GM21360 (cell line): ENCODE data around the gene RPTOR.

ENCODE experiments used
- ATAC-seq: cut with Tn5 transposase; IDR thresholded peaks from one replicate; pipeline ENCODE4 v1.9.1; 2021; ENCODE audit warnings: mild to moderate bottlenecking, moderate library complexity; ENCODE audit not compliant: unreplicated experiment

The RPTOR gene

GRCh38 chr17:80822021-80822699 is 277.5 kb downstream of the RPTOR start:
- no peak for ATAC-seq

DNA sequence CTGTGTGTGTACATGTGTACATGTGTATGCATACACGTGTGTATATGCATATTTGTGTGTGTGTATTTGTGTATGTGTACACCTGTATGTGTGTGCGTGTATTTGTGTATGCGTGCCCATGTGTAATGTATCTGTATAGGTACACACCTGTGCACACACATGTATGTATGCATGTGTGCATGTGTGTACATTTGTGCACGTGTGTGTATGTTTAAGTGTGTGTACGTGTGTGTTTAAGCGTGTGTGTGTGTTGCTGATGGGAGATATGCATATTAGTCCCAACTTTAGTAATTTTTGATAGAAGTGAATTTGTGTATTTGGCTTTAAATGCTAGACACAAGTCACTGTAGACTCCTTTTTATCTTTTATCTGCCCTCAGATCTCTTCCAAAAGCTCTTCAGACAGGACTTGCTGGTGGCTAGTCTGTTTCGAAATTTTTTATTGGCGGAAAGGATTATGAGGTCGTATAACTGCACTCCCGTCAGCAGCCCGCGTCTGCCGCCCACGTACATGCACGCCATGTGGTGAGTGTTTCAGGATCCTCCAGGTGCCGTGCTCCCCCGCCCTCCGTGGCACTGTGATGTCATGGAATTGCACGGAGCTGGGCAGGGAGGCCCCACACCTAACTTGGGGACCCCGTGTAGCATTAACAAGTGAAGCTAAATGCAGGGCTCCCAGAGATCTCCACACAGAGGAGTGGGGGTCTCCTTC is 278.2 kb downstream of the RPTOR start:
- no peak for ATAC-seq

DNA sequence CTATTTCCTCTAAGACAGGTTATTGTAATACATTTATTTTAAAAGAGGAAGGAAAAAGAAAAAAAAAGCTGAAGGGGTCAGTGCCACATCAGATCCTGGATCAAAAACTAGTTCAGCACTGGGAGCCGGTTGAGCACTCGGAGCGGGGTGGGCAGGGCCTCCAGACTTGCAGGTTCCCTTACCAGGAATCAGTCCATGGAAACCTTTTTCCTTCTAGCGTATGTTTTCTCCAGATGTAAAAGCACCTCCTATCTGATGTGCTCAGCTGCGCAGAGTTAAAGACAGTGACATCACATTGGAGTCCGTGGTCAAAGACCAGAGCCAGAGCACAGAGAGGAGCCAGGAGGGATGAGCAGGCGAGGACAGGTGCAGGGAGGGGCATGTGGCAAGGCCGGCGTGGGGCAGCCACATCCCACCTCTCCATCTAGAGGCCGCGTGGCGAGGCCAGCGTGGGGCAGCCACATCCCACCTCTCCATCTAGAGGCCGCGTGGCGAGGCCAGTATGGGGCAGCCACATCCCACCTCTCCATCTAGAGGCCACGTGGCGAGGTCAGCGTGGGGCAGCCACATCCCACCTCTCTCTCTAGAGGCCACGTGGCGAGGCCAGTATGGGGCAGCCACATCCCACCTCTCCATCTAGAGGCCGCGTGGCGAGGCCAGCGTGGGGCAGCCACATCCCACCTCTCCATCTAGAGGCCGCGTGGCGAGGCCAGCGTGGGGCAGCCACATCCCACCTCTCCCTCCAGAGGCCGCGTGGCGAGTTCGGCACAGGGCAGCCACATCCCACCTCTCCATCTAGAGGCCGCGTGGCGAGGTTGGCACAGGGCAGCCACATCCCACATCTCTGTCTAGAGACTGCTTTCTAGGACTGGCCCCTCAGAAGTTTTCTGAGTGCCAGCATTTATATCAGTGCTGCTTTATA is 280.2 kb downstream of the RPTOR start:
- no peak for ATAC-seq

DNA sequence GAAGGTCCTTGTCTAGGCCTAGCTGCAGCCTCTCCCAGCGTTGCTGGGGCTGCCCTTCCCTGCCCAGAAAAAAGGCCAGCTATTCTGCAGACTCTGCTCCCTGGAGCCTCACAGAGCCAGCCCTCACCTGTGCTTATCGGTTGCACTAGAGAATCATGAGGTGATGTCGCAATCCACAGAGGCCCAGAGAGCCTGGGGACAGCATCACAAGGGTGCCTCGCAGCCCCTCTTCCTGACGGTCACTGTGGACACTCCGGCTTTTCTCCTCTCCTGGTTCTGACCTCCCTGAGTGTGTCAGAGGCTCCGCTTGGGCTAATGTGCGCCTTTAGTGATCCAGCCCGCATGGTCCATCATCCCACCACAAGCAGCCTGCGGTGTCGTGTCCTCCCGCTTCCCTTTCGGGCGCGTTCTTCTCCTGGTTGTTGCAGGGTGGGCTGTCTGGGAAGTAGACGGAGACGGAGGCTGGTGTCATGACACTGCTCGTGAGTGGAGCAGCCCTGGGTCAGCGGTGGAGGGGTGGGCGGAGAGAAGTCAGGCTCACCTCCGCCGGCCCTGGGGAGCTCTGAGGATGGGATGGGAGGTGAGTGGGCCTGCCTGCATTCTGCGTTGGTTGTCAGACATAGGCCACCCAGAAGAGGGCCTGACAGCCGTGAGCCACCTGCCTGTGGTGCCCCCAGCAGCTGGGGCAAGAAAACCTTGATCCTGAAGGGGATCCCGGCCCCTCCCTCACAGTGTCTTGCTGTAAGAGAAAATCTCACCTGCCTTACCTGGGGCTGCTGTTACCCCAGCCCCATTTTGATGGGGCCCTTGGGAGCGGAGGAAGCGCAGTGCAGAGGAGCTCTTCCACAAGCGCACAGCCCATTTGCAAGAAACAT is 281.1 kb downstream of the RPTOR start:
- no peak for ATAC-seq

DNA sequence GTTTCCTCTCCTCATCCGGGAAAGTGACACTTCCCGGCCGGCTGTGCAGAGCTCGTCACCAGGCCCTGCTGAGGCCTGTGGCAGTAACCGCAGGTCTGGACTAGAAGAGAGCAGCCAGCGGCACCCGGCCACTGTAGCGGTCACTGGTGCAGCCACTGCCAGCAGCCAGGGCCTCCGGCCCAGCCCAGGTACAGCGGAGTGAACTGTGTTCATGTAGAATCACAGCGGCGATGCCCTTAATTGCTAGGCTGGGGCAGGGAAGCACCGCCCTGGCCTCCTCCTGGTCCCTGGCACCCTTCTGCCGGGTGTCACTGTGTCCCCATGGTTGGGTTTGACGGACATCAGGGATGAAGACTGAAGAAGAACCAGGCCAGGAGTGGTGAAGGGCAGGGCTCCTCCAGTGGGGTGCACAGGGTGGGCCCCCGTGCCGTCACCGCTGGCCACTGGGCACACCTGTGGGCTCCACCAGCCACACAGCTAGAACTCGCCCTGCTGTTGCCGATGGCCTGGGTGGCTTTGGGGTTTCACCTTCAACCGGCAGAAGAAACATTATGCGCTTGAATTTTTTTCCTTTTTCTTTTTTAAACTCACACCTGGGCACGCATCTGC is 281.8 kb downstream of the RPTOR start:
- ATAC-seq: no peak

GRCh38 chr17:80826955-80827645 is 282.5 kb downstream of the RPTOR start:
- ATAC-seq: no peak

DNA sequence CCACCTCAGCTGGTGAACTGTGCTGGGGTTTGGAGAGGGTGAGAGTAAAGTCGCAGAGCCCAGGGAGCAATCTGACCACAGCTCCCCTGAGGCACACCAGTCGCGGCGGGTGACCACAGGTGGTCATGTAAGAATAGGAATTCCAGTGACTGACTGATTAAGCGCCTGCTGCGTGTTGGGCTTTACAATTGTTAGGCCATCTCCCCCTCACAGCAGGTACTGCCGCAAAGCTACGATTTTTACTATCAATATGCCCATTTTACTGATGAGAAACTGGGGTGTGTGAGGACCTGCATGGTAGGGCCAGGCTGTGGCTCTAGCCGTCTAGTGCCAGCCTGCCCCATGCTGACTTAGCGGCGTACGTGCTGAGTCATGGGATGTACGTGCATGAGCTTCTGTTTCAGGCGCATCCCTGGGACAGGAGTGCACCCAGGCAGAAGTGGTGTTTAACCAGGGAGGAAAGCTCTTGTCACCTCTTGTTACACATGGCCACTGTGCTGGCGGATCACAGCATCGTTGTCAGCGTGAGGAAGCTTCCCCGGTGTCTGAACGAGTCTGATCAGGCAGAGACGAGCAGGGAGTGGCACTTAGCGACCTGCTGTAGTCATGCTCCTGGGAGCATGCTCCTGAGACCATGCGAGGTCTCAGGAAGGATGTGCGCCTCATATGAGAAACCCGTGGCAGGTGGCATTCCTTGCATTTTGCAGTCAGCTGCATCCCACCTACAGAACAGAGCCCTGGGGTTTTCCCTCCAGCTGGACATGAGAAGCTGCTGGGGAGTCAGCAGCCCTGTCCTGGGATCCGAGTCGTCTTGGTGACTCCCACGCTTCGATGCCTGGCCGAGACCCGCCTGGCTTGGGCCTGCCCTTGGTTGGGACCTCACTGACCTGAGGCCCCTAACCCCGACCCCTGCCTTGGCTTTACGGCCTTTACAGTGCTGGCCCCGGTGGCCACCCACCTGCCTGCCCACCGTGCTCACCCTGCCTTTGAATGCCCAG is 283.3 kb downstream of the RPTOR start:
- no peak for ATAC-seq

GRCh38 chr17:80829166-80829813 is 284.7 kb downstream of the RPTOR start:
- ATAC-seq: no peak

DNA sequence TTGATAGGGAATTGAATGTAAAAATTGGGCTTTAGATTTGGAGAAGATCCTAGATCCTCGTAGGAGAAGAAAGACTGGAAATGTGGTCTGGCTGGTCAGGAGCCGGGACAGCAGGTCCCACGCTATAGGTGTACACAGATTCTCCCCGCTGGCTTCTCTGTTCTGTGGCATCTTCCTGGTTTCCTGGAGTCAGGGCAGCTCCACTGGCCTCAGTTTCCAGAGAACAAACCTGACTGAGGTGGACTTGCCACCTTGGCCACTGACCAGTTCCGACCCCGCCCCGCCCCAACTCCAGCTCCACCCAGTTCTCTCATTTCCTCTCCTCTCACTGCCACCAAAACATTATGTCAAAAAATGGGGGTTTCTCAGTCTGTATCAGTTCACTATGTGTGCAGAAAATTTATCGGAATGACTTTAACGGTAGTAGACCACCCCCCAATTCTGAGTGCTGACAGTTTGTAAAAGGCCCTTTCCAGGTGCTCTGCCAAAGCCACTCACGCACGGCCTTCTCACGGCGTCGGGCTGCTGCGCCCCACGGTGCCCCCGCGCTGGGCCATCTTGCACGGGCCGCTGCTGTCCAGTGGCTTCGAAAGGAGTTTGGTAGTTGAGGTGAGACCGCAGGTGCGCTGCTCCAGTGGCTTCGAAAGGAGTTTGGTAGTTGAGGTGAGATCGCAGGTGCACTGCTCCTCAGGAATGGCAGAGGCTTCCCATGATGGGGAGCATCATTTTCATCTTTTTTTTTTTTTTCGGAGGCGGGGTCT is 285.6 kb downstream of the RPTOR start:
- no peak for ATAC-seq

DNA sequence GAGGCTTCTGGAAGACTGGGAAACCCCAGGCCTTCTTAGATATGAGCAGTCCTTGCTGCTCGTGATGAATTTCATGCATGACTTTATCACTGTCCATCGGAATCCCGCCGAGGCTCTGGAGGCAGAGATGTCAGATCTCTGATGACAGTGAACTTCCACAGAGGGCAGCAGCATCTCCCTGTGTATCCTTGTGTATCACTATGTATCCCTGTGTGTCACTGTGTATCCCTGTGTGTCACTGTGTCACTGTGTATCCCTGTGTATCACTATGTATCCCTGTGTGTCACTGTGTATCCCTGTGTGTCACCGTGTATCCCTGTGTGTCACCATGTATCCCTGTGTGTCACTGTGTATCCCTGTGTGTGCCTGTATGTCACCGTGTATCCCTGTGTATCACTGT is 286.9 kb downstream of the RPTOR start:
- no peak for ATAC-seq

DNA sequence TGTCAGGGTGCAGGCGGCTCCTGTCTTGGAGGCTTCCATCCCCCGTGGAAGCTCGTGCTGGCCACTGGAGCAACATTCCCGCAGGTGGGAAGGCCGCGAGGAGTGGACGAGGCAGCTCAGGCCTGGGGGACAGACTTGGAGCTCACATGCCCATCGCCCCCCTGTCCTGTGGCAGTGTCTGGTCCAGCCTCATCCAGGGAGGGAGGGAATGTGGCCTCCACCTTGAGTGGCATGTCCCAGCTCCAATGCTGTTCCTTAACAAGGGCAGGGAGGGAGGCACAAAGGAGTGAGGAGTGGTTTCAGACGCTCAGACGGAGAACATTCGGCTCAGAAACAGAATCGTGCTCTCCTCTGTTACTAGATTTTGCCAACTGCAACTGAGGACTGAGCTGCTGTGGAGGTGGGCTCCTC is 287.6 kb downstream of the RPTOR start:
- ATAC-seq: no peak

DNA sequence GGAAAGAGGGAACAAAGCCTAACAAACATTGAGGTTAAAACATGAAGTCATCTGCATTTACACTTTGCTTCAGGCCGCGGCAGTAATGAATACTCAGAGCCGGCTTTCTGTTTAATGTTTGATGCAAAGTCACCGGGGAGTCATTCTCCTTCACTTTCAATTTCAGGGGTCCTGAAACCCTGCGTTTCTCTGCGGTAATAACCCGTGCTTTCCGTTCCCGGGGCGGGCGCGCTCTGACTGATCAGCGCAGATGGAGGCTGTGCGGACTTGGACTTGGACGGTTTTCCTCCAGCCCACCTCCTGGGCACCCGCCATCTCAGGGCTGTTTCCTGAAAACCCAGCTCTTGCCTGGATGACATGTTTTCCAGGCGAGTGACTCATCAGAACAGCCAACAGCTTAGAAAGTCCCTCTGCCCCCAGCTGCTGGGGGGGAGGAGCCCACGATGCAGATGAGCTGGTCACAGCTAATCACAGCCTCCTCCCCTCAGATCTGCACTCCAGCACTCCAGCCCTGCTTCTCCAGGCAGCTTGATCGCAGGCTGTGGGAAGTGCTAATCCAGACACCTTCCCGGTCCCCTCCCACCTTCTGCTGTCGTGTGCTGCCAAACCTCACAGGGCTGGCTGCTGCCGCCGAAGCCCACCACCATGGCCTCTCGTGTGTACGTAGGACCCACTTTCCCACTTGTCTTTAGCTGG is 288.4 kb downstream of the RPTOR start:
- peak; percentile 73 for ATAC-seq

DNA sequence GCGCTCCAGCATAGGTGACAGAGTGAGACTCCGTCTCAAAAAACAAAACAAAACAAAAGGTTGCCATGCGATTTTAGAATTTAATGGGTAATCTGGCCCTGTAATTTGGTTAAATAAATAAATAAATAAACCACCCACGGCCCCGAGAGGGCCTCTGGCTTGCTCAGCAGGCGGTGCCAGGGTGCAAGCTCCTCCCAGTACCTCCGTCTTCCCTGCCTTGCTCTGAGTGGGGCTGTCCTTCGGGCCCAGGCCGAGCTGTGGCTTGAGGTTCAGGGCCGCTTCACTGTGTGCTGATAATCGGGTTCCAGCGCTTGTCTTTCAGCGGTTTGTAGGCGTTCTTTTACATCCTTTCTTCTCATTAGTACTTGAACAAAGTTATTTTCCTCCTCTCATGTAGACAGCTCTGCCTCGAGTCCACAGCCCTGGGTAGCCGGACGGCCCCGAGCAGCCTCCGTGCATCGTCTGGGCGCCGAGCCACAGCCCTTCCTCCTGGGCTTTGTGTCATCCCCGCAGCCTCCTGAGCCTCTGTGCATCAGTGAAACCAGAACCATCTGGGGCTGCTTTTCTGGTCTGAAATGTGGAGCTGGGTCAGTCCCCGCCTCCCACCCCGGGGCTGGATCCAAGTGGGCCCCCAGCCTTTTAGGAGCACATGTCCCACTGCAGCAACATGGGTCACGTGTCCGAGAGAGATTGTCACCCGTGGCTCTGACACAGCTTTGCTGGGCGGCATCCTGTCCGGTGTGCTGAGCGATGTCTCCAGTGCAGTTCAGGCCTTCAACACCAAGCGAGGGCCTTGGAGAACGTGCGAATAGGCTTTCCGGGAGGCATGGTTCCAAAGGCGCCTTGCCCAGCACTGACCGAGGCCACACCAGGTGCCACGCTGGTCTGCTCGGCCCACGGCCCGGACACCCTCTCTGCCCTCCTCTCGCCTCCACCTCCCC is 289.6 kb downstream of the RPTOR start:
- no peak for ATAC-seq

DNA sequence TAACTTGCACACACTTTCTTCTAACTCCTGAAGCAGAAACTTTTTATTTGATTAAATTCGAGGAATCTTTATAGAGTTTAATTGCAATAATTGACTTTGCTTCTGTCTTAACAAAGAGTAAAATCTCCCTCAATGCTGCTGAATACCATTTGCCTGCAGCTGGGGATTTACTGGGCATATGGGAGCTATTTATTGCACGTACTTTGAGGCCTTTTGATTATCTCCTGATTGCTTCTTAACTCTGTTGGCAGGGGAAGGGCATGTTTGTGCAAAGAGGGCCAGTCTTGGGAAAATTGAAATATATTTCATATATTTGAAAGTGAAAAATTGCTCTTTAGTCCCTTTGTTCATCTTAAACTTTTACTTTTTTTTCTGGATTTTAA is 290.2 kb downstream of the RPTOR start:
- ATAC-seq: no peak

DNA sequence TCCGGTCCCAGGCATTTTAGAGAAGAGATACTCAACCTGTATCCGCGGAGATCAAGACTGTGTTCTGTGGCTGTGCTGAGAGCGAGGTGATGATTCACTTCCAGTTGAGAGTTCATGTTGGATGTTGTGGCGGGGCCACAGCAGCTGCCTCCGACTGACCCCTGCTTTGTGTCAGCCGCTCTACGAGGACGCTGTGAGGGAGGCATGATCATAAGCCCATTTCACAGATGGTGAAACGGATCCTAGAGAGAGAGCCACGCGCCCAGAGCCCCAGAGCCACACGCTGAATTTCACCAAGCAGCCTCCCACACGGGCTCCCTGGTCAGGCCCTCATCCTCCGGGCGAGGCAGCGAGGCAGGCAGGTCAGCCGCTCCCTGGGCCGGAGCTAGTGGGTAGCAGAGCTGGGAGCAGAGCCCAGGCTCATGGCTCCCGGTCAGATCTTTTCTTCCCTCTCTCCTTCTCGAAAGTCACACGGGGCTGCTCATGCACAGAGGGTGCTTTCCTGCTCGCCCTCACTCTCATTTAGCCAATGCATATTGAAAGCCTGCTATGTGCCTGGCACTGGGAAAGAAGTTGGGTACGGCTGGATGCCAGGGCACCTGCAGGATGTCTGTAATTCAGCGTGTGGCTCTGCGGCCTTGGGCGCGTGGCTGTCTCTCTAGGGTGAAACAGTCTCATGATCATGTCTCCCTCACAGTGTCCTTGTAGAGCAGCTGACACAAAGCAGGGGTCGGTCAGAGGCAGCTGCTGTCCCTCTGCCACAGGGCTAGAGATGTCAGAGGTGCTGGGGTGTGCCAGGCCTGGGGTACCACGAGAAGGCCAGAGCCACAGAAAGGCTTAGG is 291.4 kb downstream of the RPTOR start:
- ATAC-seq: no peak
